KG1 (cell line): Measurements from ENCODE around the gene FREM3.
"Not testable (repeated sequence)": the region's sequence is repeated elsewhere in the genome, so short reads cannot be mapped to it uniquely, and the experiment has no call there.

ENCODE experiments used
- DNase-seq: peaks from one replicate; lab custom pipeline; 2025; lab: John Stamatoyannopoulos, UW

The FREM3 gene

GRCh38 chr4:143700416-143701352, at the start of gene FREM3:
TSS of gene FREM3 (minus strand) at chr4:143700675. CDS start at chr4:143700675, 0 bp downstream.
- DNase-seq = no peak

- no peak for DNase-seq
Measured at GRCh38 chr4:143745874-143746273, 45.4 kb upstream of the FREM3 start.

GRCh38 chr4:143743591-143743990, 43.1 kb upstream of the FREM3 start:
- no peak for DNase-seq

- DNase-seq = no peak
Measured at GRCh38 chr4:143742834-143743233, 42.4 kb upstream of the FREM3 start.

- DNase-seq = no peak
Measured at GRCh38 chr4:143736861-143737260, 36.4 kb upstream of the FREM3 start.

- DNase-seq = not testable (repeated sequence)
Measured at GRCh38 chr4:143736061-143736460, 35.6 kb upstream of the FREM3 start.

GRCh38 chr4:143728166-143728565, 27.7 kb upstream of the FREM3 start:
- DNase-seq = no peak

GRCh38 chr4:143726714-143727113, 26.2 kb upstream of the FREM3 start:
- no peak for DNase-seq

GRCh38 chr4:143721317-143721716, 20.8 kb upstream of the FREM3 start:
- DNase-seq = no peak

- not testable (repeated sequence) for DNase-seq
Measured at GRCh38 chr4:143718748-143719147, 18.3 kb upstream of the FREM3 start.

GRCh38 chr4:143713955-143714625, 13.6 kb upstream of the FREM3 start:
- DNase-seq = no peak

GRCh38 chr4:143713553-143713952, 13.1 kb upstream of the FREM3 start:
- DNase-seq = no peak

GRCh38 chr4:143712155-143712550, 11.7 kb upstream of the FREM3 start:
- no peak for DNase-seq

GRCh38 chr4:143711543-143712154, 11.2 kb upstream of the FREM3 start:
- DNase-seq = no peak

GRCh38 chr4:143701365-143701764, 890 bp upstream of the FREM3 start:
- DNase-seq = no peak

GRCh38 chr4:143700046-143700415, 444 bp downstream of the FREM3 start:
- DNase-seq = no peak

- DNase-seq = no peak
Measured at GRCh38 chr4:143699331-143700045, 987 bp downstream of the FREM3 start.

- no peak for DNase-seq
Measured at GRCh38 chr4:143693856-143694255, 6.6 kb downstream of the FREM3 start.

- no peak for DNase-seq
Measured at GRCh38 chr4:143692241-143692640, 8.2 kb downstream of the FREM3 start.

- no peak for DNase-seq
Measured at GRCh38 chr4:143679434-143679833, 21.0 kb downstream of the FREM3 start.

GRCh38 chr4:143673629-143674028, 26.8 kb downstream of the FREM3 start:
- DNase-seq = not testable (repeated sequence)

- DNase-seq = no peak
Measured at GRCh38 chr4:143668930-143669552, 31.4 kb downstream of the FREM3 start.
